NCI-H510A (cell line): ENCODE results near the gene DPP10.
"Not testable (repeated sequence)": the region's sequence is repeated elsewhere in the genome, so short reads cannot be mapped to it uniquely, and the experiment has no call there.

Experiments
- DNase-seq: peaks from one replicate; lab custom pipeline; 2025; lab: John Stamatoyannopoulos, UW

The DPP10 gene

DNA sequence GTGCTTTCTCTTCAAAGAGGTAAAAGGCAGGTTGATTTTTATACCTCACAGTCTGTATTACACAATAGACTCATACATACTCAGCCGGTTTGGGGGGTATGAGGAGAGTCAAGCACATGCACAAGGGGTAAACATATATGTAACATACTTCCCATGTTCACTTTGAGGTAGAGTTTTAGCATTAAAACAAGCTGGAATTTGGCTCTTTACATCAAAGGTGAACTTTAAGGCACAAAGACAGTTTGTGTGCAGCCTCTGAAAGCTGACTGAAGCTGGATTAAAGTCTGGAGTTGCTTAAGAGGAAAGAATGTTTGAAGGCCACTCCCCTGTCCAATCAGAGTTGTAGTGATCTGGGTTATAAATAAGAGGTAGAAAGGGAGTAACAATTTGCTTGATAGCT, 282.0 kb downstream of the DPP10 start:
- no peak for DNase-seq

DNA sequence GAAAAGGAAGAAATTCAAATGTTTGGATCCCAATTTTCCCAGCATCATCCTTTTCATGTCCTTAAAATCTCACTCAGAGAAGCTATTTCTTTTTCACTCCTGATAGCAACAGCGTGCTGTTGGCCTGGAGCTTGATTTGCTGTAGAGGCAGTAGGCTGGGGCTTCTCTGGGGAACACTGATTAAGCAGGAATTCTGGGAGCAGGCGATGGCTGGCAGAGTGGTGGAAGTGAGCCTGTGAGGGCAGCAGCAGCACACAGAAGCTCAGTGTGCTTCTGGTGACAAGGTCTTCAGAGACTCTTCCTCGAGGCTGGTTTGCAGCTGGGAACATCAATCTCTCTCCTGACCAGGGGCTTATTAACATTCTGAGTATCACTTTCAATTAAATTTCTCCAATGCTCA, 284.6 kb downstream of the DPP10 start:
- no peak for DNase-seq

DNA sequence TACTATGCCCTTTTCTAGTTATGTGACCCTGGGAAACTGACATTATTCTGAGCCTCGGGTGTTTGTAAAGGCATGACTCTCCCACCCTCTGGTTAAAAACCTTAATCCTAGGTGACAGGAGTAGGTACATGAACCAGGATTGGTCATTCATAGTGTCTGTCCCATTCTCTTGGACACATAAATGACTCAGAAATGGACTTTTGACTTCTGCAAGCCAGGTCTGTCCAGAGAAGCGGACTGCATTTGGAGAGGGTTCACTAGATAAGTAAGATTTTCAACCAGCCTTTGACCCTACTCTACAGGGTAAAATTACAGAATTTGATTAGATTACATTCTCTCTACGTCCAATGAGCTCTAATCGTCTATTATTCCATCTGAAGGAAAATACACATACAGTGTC, 285.9 kb downstream of the DPP10 start:
- no peak for DNase-seq

DNA sequence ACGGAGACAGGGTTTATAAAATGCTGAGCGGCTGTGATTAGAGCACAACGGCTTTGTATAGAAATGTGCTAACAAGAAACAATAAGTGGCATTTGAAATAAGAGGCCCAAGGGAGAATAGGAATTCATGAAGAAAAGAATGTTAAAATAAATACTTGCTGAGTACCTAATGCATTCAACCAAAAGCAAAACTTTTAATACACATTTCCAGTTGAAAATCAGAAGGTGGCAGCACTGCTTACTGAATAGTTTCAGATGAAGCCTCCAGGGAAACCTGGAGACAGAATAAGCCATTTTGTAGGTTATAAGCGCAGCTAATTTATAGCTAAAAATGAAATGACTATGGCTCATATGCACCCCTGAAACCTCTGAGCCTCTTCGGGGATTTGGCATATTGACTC, 286.6 kb downstream of the DPP10 start:
- no peak for DNase-seq

DNA sequence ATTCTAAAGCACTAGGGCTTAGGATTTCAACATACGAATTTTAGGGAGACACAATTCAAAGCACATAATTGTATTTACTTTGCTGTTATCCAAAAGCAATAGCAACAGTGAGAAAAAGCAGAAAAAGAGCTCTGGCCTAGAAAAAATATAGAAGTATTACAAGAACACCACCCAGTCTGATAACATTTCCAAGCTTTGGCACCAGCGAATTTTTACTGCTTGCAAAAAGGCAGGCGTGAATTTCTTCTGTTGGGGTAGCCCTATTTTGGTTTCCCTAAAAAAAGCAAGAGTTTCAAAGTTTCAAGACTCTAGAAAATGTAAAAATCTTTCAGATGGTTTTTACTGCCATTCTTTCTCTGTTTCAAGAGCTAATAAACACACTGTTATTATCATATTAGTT, 292.7 kb downstream of the DPP10 start:
- no peak for DNase-seq

DNA sequence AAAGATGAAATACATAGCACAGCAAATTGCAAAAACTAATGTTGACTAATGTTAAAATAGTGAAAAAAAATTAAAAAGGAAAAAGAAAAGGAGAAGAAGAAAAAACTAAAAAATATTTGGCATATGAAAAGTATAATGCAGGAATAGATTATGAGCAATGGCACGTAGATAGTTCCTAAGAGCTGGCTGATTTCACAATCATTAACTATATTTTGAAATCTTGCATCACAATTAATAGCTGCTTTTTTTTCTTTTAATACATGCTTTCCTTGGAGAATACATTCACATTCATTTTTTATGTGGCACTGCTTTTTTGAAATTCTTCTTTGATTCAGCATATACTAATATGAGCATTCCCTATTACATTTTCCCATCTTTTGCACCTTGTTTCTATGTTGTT, 299.8 kb downstream of the DPP10 start:
- no peak for DNase-seq

DNA sequence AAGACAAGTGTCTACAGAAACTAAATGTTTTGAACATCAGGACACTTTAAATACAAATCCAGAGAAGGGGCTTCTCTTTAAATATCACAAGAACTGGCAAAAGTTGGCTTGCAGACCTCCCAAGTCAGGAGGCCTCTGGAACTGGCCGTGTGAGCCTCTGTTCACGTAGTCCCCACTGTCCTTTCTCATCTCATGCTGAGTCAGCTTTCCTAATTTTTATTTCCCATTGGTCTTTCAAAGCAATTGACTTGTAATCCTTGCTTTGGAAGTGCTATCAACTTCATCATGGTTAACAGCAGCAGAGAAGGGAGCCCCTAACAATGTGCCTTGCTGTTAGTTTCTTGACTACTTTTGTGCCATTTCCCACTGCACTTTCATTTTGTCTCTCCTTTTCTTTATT, 303.3 kb downstream of the DPP10 start:
- DNase-seq = no peak

DNA sequence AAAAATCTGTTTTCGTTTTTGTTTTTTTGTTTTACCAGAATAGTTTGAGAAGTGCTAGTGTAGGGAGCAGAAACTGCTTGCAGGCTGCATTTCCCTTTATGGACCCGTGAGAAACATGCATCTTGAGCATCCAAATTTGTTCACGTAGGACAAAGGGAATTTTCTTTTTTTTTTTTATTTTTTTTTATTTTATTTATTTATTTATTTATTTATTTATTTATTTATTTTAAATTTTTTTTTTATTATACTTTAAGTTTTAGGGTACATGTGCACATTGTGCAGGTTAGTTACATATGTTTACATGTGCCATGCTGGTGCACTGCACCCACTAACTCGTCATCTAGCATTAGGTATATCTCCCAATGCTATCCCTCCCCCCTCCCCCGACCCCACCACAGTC, 305.7 kb downstream of the DPP10 start:
- DNase-seq = not testable (repeated sequence)

DNA sequence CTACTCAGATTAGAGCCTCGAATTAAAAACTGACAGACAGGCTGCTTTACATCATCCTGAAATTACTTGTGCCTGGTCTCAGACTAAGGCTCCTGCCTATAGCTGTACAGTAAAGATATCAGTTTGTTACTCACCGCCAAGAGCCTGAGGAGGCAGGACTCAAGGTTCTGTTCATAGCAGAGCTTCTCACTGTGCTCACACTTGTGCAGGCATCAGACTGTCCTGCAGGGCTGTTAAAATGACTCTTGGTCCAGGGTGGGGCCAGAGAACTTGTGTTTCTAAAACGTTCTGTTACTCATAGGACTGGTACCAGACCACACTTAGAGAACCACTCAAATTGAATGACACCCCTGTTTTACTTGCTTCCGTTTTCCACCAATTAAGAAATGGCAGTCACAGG, 310.0 kb downstream of the DPP10 start:
- DNase-seq = no peak

DNA sequence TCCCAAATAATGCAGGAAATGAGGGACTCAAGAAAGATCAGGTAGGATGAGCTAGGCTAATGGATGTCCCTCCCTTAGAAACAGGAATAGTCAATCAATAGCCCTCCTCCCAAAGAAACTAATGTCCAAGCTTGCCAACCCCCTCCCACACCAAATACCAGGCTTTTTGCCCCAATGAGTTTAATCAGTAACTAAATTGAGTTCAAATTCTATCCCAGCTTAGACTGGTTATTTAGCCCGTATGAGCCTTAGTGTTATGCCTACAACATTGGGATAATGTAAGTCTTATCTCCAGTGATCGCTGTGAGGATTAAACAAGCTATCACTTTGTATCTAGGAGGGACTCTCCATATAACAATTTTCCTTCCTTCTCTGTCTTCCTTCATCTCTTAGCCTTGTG, 310.7 kb downstream of the DPP10 start:
- DNase-seq = no peak

DNA sequence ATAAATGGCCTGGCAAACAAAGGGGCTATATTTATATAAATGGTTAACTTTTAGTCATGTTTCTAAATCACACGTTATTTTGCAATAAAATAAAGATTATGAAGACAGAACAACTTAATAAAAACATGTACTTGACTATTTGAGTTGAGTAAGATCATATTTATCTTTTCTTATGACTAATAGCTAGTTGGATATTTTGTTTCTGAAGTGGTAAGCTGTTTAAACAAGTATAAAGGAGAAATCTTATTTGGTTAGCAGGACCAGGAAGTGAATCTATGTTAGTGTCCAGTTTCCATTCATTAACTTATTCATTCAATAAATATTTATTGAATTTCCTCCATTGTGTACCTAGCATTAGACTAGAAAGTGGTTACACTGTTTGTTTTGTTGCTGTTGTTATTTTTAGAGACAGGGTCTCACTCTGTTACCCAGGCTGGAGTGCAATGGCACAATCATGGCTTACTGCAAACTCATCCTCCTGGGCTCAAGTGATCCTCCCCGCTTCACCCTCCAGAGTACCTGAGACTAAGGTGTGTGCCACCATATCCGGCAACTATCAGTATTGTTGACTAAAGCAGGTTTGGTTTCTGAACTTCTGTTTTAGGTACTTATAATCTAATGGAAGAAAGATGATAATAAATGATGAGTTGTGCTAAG, 312.6 kb downstream of the DPP10 start:
- DNase-seq = peak; percentile 62

DNA sequence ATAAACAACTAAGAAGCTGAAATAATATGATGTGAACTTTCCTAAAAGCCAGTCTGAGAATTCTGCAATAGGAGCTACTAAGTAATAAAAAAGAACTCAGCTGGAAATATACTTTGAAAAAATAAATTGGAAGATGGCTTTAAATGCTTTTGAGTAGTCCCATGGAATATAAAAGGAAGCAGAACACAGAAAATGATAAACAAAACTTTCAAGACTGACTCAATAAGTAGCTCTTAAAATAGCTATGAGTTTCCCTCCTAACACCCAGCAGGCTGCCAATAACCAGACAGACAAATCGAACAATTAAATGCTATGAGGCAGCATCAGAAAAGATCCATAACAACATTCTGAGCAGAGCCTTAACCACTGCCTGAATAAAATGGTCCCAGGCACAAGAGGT, 319.9 kb downstream of the DPP10 start:
- DNase-seq = no peak

DNA sequence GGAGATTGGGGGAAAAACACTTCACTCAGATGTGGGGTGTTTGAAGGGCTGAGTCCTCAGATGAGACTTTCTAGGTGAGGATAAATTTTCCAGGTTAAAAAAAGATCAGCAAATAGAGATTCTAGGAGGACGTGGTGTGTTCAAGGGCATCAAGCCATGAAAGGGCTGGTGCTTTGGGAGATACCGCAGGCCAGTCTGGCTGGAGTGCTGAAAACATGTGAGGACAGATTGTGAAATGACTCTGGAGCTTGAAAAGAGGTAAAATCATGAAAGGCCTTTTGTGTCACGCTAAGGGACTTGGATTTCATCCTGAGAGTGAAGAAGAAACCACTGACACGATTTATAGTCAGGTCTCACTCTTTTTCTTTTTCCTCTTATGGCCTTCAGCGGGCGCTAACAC, 320.5 kb downstream of the DPP10 start:
- DNase-seq = no peak

DNA sequence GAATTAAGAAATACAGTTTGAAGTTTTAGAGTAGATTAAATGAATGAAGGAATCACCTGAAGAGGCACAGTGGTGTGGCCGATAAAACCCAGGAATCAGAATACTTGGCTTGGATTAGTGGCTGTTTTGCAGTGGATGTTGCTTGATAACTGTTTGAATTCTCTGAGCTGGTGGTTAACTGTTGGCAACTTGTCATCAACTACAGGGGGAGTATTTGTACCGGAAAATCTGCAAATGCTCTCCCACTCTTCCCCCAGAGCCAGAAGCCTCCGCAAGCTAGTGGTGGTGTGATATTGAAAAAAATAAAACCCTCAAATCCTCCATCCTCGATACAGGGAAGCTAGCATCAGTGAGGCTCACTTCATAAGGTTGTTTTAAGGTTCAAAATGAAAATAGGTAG, 326.7 kb downstream of the DPP10 start:
- DNase-seq = no peak

DNA sequence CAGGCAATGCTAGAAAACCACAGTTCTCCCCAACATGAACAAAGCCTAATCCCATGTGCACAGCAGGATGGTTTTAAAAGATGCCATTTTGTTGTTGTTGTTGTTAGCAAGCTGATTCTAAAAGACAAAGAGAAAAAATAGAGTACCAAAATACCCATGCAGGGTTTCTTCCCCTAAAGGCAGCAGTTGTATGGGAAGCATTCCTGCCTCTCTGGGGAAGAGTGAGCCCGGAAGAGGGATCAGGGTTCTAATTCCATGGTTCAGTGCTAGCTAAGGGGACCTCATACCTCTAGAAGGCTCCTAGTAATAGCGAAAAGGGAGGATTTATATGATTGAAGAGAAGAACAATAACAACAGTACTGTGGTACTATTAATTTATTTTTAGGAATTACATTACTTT, 327.6 kb downstream of the DPP10 start:
- DNase-seq = no peak

DNA sequence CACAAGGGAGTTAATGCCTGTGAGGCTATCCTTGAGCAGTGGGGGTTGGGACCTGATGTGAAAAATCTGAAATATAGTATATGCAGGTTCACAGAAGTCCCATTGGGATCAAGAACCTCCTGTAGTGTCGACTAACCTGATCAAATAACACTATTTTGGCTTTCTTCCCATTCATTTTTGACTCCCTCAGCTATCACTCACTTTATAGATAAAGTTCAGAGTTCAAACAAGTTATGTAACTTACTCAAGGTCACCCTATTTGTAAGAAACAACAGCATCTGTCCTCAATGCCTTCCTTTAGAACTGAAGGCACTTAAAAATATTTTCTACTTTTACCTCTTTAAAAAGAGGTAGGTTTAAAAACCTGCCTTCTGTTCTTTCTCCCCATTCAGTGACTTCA, 341.6 kb downstream of the DPP10 start:
- no peak for DNase-seq

DNA sequence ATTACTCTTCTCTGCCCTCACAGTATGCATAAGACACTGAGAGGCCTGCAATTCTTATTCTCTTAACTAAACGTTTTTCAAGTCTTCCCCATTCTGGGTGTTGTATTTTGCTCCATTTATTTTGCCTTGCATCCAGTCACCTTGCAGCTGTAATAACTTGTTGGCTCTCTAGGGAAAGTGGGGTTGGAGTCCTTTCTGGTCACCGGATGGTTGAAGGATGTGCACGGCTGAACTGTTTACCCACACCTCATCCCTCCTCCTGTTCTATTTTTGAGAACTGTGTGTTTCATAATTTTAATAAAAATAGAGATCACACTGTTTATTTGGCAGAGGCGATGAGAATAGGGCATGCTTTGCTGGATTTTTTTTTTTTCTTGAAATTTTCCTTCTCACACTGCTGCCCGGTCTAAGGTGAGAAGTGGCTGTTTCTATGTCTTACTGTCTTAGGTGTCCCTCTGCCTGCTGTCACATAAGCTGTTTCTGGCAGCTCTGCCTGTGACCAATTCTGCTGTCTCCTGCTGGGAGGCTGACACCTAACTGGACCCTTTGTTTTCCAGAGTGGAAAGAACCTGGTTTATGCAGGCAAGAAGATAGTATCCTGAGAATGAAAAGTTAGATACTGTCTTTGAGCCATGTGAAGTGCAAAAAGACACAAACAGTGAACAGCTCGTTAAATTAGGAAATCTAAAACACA, 342.6 kb downstream of the DPP10 start:
- no peak for DNase-seq

DNA sequence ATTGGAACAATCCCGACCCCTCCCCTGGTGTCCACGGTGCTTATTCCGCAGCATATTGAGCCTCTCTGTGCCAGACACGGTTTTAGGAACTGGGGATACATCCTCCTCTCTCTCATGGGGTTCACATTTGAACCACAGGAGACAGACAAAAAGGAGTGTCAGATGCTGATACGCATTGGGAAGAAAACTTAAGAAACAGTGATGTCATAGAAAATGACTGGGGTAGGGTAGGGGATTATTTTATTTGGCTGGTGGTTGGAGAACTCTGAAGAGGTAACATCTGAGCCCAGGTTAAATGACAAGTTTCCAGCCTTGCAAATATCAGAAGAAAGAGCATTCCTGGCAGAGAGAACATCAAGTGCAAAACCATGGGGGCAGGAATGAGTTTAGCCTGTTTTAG, 344.5 kb downstream of the DPP10 start:
- DNase-seq = no peak

DNA sequence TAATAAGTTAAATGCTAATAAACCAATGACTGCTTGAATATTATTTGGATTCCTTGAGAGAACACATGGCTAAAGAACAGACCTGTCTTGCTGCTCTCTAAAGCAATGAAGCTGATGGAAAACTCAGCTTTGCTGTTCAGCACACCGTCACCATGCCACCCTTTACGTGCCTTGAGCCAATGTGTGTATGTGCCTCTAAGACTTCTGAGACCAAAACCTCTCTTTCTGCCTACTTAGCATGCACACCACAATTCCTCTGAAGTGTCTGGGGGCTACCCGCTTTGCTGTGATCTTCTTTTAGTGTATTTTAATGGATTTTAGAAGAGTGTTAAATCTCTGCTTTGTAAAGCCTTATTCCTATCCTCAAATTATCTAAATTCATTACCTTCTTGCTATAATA, 345.0 kb downstream of the DPP10 start:
- no peak for DNase-seq

DNA sequence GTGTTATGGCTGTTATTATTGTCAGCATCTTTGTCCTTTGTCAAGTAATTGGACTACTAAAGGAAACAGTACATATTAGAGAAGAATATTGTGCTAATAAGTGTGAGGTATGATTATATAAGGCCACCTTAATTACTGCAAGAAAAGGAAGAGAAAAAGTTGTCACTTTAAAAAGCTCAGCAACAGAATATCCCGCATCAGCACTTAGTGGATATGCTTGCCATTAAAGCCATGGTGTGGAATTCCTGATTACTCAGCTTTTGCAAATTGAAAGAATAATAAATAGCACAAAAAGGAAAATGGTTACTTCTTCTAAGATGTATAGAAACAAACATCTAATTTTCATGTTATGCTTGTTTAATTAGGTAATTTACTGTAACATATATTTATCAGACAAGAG, 347.5 kb downstream of the DPP10 start:
- DNase-seq = no peak

DNA sequence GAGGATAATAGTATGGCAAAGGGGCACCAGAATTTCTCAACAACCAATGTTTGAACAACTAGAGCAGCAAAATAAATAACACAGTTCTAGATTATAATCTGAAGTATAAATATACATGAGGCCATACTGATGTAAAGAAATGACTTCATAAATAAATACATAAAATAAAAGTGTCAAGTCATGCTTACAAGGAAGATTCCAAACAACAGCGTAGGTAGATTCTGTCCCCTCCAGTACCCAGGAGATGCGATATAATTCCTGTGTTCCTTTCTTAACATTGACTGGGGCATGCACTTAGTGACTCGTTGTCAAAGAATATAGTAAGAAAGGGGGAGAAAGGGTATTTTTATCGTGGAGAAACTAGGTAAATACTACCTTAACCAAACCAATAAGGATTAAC, 355.1 kb downstream of the DPP10 start:
- DNase-seq = no peak

DNA sequence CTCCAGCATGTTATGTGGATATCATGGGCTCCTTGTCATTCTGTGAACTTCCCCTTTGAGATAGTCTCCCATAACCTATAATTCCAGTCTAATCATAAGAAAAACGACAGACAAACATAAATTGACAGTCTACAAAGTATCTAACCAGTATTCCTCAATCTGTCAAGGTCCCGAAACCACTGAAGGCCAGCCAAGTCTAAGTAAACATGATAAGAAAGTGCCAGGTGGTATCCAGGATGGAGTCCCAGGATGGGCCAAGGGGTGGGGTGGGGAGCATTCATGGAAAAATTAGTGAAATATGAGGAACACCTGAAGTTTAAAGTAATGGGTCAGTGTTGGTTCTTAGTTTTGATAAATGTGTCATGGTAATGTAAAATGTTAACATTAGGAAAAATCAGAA, 355.5 kb downstream of the DPP10 start:
- no peak for DNase-seq

DNA sequence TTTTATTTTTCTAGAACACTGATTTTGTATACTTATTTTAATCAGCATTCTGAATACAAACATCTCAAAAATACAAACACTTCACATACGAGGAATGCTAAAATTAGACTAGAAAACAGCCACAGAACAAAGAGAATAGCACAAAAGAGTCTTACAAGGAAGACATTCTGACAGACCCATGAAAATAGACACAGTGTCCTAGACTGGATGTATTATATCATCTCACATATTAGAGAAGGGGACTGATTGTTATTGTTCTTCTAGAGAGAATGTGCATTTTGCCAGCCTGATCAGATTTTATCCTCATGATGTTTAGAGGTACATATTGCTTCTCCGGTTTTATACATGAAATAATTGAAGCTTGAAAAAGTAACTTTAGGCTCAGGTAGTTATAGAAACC, 357.9 kb downstream of the DPP10 start:
- DNase-seq = no peak

DNA sequence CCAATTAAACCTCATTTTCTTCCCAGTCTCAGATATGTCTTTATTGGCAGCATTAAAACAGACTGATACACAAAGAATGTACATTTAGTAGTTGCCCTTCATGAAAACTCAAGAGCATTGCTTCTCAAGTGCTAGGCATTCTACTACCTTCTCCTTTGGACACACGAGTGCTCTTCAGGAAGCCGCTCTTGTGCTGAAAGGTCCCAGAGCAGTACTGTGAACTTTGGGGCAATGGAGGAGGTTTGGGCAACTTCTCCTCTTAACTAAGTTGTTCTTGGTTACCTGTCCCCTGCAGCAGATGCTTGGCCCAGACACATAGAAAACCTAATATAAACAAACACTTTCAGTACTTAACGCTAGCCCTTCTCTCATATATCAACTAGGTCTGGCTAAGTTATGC, 362.8 kb downstream of the DPP10 start:
- DNase-seq = no peak
